Hepatocyte (in vitro differentiated cells): ENCODE measurements around the gene SLC2A10. TPM values are rescaled to one million over a fixed set of nuclear protein-coding genes. Genes with fewer than 3 reads are reported as not detected.

Experiments used
- DNase-seq: peaks from one replicate; pipeline ENCODE4 v3.0.0-alpha.2; 2016; ENCODE audit warnings: low spot score
- H2AFZ ChIP-seq: fragments of 200-600 bp; sonication (generic); 2 replicates; pipeline ENCODE4 v1.6.0; 2016; ENCODE audit warnings: antibody characterized with exemption, mild to moderate bottlenecking
- H3K27ac ChIP-seq: fragments of 200-600 bp; sonication (generic); 2 replicates; pipeline ENCODE4 v1.5.1; 2016; ENCODE audit warnings: mild to moderate bottlenecking
- H3K27me3 ChIP-seq: fragments of 200-600 bp; sonication (generic); 2 replicates; pipeline ENCODE4 v1.6.1; 2016
- H3K36me3 ChIP-seq: fragments of 200-600 bp; sonication (generic); replicated peaks from 2 replicates; pipeline ENCODE4 v1.5.1; 2016; ENCODE audit warnings: low read depth; ENCODE audit not compliant: insufficient read depth
- H3K4me1 ChIP-seq: fragments of 200-600 bp; sonication (generic); 2 replicates; pipeline ENCODE4 v1.5.1; 2016; ENCODE audit warnings: mild to moderate bottlenecking, moderate library complexity; ENCODE audit not compliant: insufficient read depth
- H3K4me2 ChIP-seq: fragments of 200-600 bp; sonication (generic); 2 replicates; pipeline ENCODE4 v1.6.0; 2016
- H3K4me3 ChIP-seq: fragments of 200-600 bp; sonication (generic); 2 replicates; pipeline ENCODE4 v1.5.1; 2016; ENCODE audit warnings: mild to moderate bottlenecking
- H3K79me2 ChIP-seq: fragments of 200-600 bp; sonication (generic); 2 replicates; pipeline ENCODE4 v1.6.0; 2017; ENCODE audit warnings: mild to moderate bottlenecking
- H3K9me2 ChIP-seq: fragments of 200-600 bp; sonication (generic); replicated peaks from 2 replicates; pipeline ENCODE4 v1.6.0; 2017; ENCODE audit warnings: mild to moderate bottlenecking; ENCODE audit not compliant: insufficient read depth
- H3K9me3 ChIP-seq: fragments of 200-600 bp; sonication (generic); 2 replicates; pipeline ENCODE4 v1.5.1; 2016; ENCODE audit warnings: low read depth, mild to moderate bottlenecking
- H4K20me1 ChIP-seq: fragments of 200-600 bp; sonication (generic); 2 replicates; pipeline ENCODE4 v1.6.0; 2016; ENCODE audit warnings: mild to moderate bottlenecking; ENCODE audit not compliant: insufficient read depth, poor library complexity, severe bottlenecking
- CTCF ChIP-seq: fragments of 200-600 bp; sonication (generic); IDR thresholded peaks from 2 replicates; pipeline ENCODE4 v1.5.1; 2016; ENCODE audit warnings: antibody characterized with exemption, mild to moderate bottlenecking; ENCODE audit not compliant: poor library complexity
- EZH2 ChIP-seq: fragments of 200-600 bp; sonication (generic); IDR thresholded peaks from 2 replicates; pipeline ENCODE4 v1.6.1; 2016; ENCODE audit warnings: antibody characterized with exemption, mild to moderate bottlenecking, borderline replicate concordance
- EZH2phosphoT487 ChIP-seq: fragments of 200-600 bp; sonication (generic); IDR thresholded peaks from one replicate; pipeline ENCODE4 v1.6.1; 2018; ENCODE audit warnings: antibody characterized with exemption, mild to moderate bottlenecking, low read depth, moderate library complexity; ENCODE audit not compliant: unreplicated experiment, severe bottlenecking
- WGBS: methylation state at CpG from one replicate; pipeline ENCODE4 v1.1.6; 2016; ENCODE audit warnings: low lambda C conversion rate; ENCODE audit errors: missing lambda C conversion rate; 5-methylcytosine and 5-hydroxymethylcytosine counted together
- polyA plus RNA-seq: library from polyadenylated mRNA; unstranded; fragments of >200 nt; fragmentation: Nextera tagmentation; extraction: Ambion mirVana; gene quantifications from 2 replicates; pipeline ENCODE4 v1.2.1, GENCODE V29; 2016
- total RNA-seq: library from RNA; depleted of rRNA; stranded (reverse); fragments of >200 nt; gene quantifications from 2 replicates; pipeline ENCODE4 v1.2.3, GENCODE V29; 2014

Gene SLC2A10
- total and polyA plus RNA-seq, 2 experiments from 2014 or later: 23.4 to 37.2 TPM

GRCh38 chr20:46670228-46670584, 39.2 kb upstream of the SLC2A10 start:
- 100% methylated on average over 2 of the region's 2 CpGs for WGBS

GRCh38 chr20:46670585-46671584, 38.6 kb upstream of the SLC2A10 start:
- 76% methylated on average over 3 of the region's 3 CpGs for WGBS
- no peak for DNase-seq
- Histone ChIP-seq H3K4me3 (no peak overlapping the region), H3K4me1 (no peaks in the 10 kb centered on the region), H3K4me2 (no peak overlapping the region), H3K79me2 (no peaks in the 10 kb centered on the region), H4K20me1 (no peaks in the 10 kb centered on the region), H3K9me3 (no peaks in the 10 kb centered on the region), H3K36me3 (no peaks in the 10 kb centered on the region), H2AFZ (no peak overlapping the region), H3K27ac (no peak overlapping the region), H3K9me2 (no peaks in the 10 kb centered on the region), H3K27me3 (no peaks in the 10 kb centered on the region)
- TF ChIP-seq CTCF (no peak), EZH2phosphoT487 (no peak), EZH2 (no peak)

More at GRCh38 chr20:46670228-46670584, 39.2 kb upstream of the SLC2A10 start:
- Histone ChIP-seq H3K36me3 (no peaks in the 10 kb centered on the region), H3K27ac (no peak overlapping the region), H3K9me2 (no peaks in the 10 kb centered on the region), H3K9me3 (no peaks in the 10 kb centered on the region), H3K4me2 (no peak overlapping the region), H3K4me3 (no peak overlapping the region), H3K27me3 (no peaks in the 10 kb centered on the region), H4K20me1 (no peaks in the 10 kb centered on the region), H3K79me2 (no peaks in the 10 kb centered on the region), H2AFZ (no peak overlapping the region), H3K4me1 (no peaks in the 10 kb centered on the region)
- TF ChIP-seq EZH2phosphoT487 (no peak), CTCF (no peak), EZH2 (no peak)
- no peak for DNase-seq

- no peak for DNase-seq
- TF ChIP-seq EZH2 (no peak), EZH2phosphoT487 (no peak), CTCF (no peak)
- H3K27me3 ChIP-seq: no peaks in the 10 kb centered on the region
- no peaks in the 10 kb centered on the region for H3K9me2 ChIP-seq
- H3K4me3 ChIP-seq: no peak overlapping the region
- H3K4me2 ChIP-seq: no peak overlapping the region
- no peak overlapping the region for H2AFZ ChIP-seq
- H3K4me1 ChIP-seq: no peaks in the 10 kb centered on the region
- H3K27ac ChIP-seq: no peak overlapping the region
- no peaks in the 10 kb centered on the region for H3K36me3 ChIP-seq
- no peaks in the 10 kb centered on the region for H4K20me1 ChIP-seq
- 97% methylated on average over 3 of the region's 3 CpGs for WGBS
- H3K79me2 ChIP-seq: no peaks in the 10 kb centered on the region
- H3K9me3 ChIP-seq: no peaks in the 10 kb centered on the region
These were observed 37.4 kb upstream of the SLC2A10 start for GRCh38 chr20:46671866-46672542.
